HL-60 (cell line): ENCODE data around the gene SPEM2.

Experiments
- DNase-seq, 2 experiments: peaks; one replicate each; pipeline ENCODE4 v3.0.0-alpha.2; 2010 to 2020; ENCODE audit warnings: low read depth in 1 of 2, low spot score in 1 of 2
- H3K27ac ChIP-seq: fragments of 250-450 bp; sonication (Bioruptor Pico); replicated peaks from 2 replicates; pipeline ENCODE4 v1.5.1; 2020; ENCODE audit warnings: mild to moderate bottlenecking, moderate library complexity
- H3K27me3 ChIP-seq: fragments of 250-450 bp; sonication (Bioruptor Pico); 2 replicates; pipeline ENCODE4 v1.5.1; 2021; ENCODE audit warnings: mild to moderate bottlenecking, moderate library complexity; ENCODE audit not compliant: insufficient read depth, poor library complexity, severe bottlenecking
- H3K4me3 ChIP-seq: replicated peaks from 2 replicates; pipeline ENCODE4 v1.5.1; 2011; ENCODE audit warnings: mild to moderate bottlenecking, control low read depth, low read length; ENCODE audit not compliant: insufficient read depth
- GABPA ChIP-seq: IDR thresholded peaks from 2 replicates; pipeline ENCODE4 v1.6.1; 2012; ENCODE audit warnings: low read depth
- POLR2AphosphoS5 ChIP-seq: IDR thresholded peaks from 2 replicates; pipeline ENCODE4 v1.6.1; 2012; ENCODE audit warnings: low read depth
- SPI1 ChIP-seq: IDR thresholded peaks from 2 replicates; pipeline ENCODE4 v1.6.1; 2012; ENCODE audit warnings: low read depth, mild to moderate bottlenecking, borderline replicate concordance
- TF ChIP-seq, protein P1 (sequence below): IDR thresholded peaks from 2 replicates; pipeline ENCODE4 v1.6.1; 2012; ENCODE audit warnings: low read depth; ENCODE audit not compliant: insufficient replicate concordance
- TF ChIP-seq, protein P2 (sequence below): IDR thresholded peaks from one replicate; pipeline ENCODE4 v1.5.1; 2011; ENCODE audit warnings: low read length, control low read depth, inconsistent platforms; ENCODE audit not compliant: insufficient read depth

SPEM2 gene

GRCh38 chr17:7437369-7437863 is 12.0 kb downstream of the SPEM2 start:
- DNase-seq, result no peak
- H3K4me3 ChIP-seq, result peak overlapping the region; percentile 14; the same call in 1 of the 2 replicates
- H3K27me3 ChIP-seq, result peaks cover 8% of the 10 kb centered on the region
- H3K27ac ChIP-seq, result no peak overlapping the region
- TF ChIP-seq SPI1 (no peak), GABPA (no peak), POLR2AphosphoS5 (no peak)
- TF ChIP-seq, protein P1, sequence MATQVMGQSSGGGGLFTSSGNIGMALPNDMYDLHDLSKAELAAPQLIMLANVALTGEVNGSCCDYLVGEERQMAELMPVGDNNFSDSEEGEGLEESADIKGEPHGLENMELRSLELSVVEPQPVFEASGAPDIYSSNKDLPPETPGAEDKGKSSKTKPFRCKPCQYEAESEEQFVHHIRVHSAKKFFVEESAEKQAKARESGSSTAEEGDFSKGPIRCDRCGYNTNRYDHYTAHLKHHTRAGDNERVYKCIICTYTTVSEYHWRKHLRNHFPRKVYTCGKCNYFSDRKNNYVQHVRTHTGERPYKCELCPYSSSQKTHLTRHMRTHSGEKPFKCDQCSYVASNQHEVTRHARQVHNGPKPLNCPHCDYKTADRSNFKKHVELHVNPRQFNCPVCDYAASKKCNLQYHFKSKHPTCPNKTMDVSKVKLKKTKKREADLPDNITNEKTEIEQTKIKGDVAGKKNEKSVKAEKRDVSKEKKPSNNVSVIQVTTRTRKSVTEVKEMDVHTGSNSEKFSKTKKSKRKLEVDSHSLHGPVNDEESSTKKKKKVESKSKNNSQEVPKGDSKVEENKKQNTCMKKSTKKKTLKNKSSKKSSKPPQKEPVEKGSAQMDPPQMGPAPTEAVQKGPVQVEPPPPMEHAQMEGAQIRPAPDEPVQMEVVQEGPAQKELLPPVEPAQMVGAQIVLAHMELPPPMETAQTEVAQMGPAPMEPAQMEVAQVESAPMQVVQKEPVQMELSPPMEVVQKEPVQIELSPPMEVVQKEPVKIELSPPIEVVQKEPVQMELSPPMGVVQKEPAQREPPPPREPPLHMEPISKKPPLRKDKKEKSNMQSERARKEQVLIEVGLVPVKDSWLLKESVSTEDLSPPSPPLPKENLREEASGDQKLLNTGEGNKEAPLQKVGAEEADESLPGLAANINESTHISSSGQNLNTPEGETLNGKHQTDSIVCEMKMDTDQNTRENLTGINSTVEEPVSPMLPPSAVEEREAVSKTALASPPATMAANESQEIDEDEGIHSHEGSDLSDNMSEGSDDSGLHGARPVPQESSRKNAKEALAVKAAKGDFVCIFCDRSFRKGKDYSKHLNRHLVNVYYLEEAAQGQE, result no peak
- TF ChIP-seq, protein P2, sequence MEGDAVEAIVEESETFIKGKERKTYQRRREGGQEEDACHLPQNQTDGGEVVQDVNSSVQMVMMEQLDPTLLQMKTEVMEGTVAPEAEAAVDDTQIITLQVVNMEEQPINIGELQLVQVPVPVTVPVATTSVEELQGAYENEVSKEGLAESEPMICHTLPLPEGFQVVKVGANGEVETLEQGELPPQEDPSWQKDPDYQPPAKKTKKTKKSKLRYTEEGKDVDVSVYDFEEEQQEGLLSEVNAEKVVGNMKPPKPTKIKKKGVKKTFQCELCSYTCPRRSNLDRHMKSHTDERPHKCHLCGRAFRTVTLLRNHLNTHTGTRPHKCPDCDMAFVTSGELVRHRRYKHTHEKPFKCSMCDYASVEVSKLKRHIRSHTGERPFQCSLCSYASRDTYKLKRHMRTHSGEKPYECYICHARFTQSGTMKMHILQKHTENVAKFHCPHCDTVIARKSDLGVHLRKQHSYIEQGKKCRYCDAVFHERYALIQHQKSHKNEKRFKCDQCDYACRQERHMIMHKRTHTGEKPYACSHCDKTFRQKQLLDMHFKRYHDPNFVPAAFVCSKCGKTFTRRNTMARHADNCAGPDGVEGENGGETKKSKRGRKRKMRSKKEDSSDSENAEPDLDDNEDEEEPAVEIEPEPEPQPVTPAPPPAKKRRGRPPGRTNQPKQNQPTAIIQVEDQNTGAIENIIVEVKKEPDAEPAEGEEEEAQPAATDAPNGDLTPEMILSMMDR, result no peak

GRCh38 chr17:7437950-7438614 is 12.7 kb downstream of the SPEM2 start:
- H3K27me3 ChIP-seq, result peaks cover 8% of the 10 kb centered on the region
- H3K27ac ChIP-seq, result no peak overlapping the region
- peak overlapping the region; percentile 17; the same call in 1 of the 2 replicates for H3K4me3 ChIP-seq
- peak; percentile 26 to 60 for DNase-seq
- TF ChIP-seq POLR2AphosphoS5 (no peak), SPI1 (no peak), GABPA (no peak)
- TF ChIP-seq, protein P2, result no peak
- TF ChIP-seq, protein P1, result no peak

DNA sequence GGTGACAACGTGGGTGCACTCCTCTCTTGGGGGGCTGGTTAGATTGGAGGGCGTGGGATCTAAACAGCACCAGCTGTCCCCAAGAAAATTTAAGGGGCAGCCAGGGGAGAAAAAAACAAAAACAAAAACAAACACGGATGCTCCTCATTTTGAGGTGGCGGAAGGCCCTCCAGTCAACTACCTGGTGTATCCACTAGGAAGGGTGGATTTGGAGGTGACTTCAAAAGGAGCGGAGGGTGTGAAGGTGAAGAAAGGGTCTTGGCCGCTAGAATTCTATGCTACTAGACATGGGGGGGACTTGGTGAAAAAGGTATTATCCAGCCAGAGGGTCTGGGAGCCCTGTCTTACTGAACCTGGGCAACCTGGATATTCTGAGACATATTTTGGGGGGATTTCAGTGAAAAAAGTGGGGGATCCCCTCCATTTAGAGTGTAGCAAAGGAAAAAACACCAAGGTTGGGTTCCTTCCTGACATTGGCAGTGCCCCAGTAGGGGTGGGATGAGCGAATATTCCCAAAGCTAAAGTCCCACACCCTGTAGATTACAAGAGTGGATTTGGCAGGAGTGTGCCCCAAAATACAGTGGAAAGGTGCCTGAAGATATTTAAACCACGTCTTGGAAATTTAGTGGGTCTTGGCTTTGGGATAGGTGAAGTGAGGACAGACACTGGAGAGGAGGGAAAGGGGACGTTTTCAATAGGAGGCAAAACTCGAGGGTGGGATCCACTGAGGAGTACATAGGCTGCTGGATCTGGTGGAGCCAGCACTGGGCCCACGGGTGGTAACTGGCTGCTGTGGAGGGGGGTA is 13.4 kb downstream of the SPEM2 start:
- Histone ChIP-seq H3K4me3 (no peak overlapping the region; the same call in 1 of the 2 replicates), H3K27ac (no peak overlapping the region), H3K27me3 (peaks cover 8% of the 10 kb centered on the region)
- TF ChIP-seq SPI1 (no peak), GABPA (no peak), POLR2AphosphoS5 (no peak)
- no peak for DNase-seq

- no peak within 1 kb of the TSS for H3K27ac ChIP-seq
These were observed 14.2 kb downstream of the SPEM2 start, which contains the start of gene FGF11 for GRCh38 chr17:7439462-7440112. TSS of gene FGF11 (plus strand) at chr17:7439512. CDS start at chr17:7439621, 109 bp downstream.

More at GRCh38 chr17:7439462-7440112, 14.2 kb downstream of the SPEM2 start, which contains the start of gene FGF11:
- no peak for DNase-seq
- H3K4me3 ChIP-seq, result peak within 1 kb of the TSS; percentile 17
- peaks cover 8% of the 10 kb centered on the region for H3K27me3 ChIP-seq
- TF ChIP-seq, protein P1, result no peak
- no peak for TF ChIP-seq POLR2AphosphoS5
- TF ChIP-seq GABPA, result no peak
- TF ChIP-seq SPI1, result no peak
- TF ChIP-seq, protein P2, result no peak
